IPS-15b (cell line): Measurements from ENCODE around the gene EMCN.
"Not testable (repeated sequence)": the region's sequence is repeated elsewhere in the genome, so short reads cannot be mapped to it uniquely, and the experiment has no call there.

Source experiments
- H3K27me3 ChIP-seq: one replicate; pipeline ENCODE4 v1.6.1; 2013; ENCODE audit warnings: low read length; ENCODE audit not compliant: control insufficient read depth, insufficient read depth
- H3K36me3 ChIP-seq: one replicate; pipeline ENCODE4 v1.6.1; 2013; ENCODE audit warnings: low read length; ENCODE audit not compliant: control insufficient read depth, insufficient read depth
- H3K4me1 ChIP-seq: one replicate; pipeline ENCODE4 v1.6.1; 2013; ENCODE audit warnings: mild to moderate bottlenecking, low read length; ENCODE audit not compliant: control insufficient read depth, insufficient read depth
- H3K4me3 ChIP-seq: one replicate; pipeline ENCODE4 v1.5.1; 2013; ENCODE audit warnings: low read depth, low read length
- H3K9ac ChIP-seq: one replicate; pipeline ENCODE4 v1.6.1; 2013; ENCODE audit warnings: low read depth, mild to moderate bottlenecking, low read length
- H3K9me3 ChIP-seq: one replicate; pipeline ENCODE4 v1.6.1; 2013; ENCODE audit warnings: mild to moderate bottlenecking, low read length; ENCODE audit not compliant: control insufficient read depth, insufficient read depth

EMCN gene

GRCh38 chr4:100369871-100370270, 148.0 kb downstream of the EMCN start:
- H3K9me3 ChIP-seq: no peaks in the 10 kb centered on the region
- H3K36me3 ChIP-seq: no peaks in the 10 kb centered on the region
- H3K9ac ChIP-seq: no peak overlapping the region
- no peaks in the 10 kb centered on the region for H3K27me3 ChIP-seq
- no peaks in the 10 kb centered on the region for H3K4me1 ChIP-seq
- H3K4me3 ChIP-seq: no peak overlapping the region

- Histone ChIP-seq H3K36me3 (no peaks in the 10 kb centered on the region), H3K9ac (no peak overlapping the region), H3K9me3 (no peaks in the 10 kb centered on the region), H3K4me1 (no peaks in the 10 kb centered on the region), H3K4me3 (no peak overlapping the region), H3K27me3 (no peaks in the 10 kb centered on the region)
These were observed 150.4 kb downstream of the EMCN start for GRCh38 chr4:100367451-100367850.

- H3K9me3 ChIP-seq: no peaks in the 10 kb centered on the region
- no peak overlapping the region for H3K9ac ChIP-seq
- H3K4me1 ChIP-seq: no peaks in the 10 kb centered on the region
These were observed 151.6 kb downstream of the EMCN start for GRCh38 chr4:100366213-100366612.

GRCh38 chr4:100362366-100362765, 155.5 kb downstream of the EMCN start:
- H3K9ac ChIP-seq: no peak overlapping the region
- H3K9me3 ChIP-seq: peaks cover 2% of the 10 kb centered on the region
- H3K27me3 ChIP-seq: no peaks in the 10 kb centered on the region

More at GRCh38 chr4:100366213-100366612, 151.6 kb downstream of the EMCN start:
- Histone ChIP-seq H3K36me3 (no peaks in the 10 kb centered on the region), H3K27me3 (no peaks in the 10 kb centered on the region), H3K4me3 (no peak overlapping the region)

GRCh38 chr4:100361336-100361735, 156.5 kb downstream of the EMCN start:
- H3K4me3 ChIP-seq: no peak overlapping the region
- H3K4me1 ChIP-seq: no peaks in the 10 kb centered on the region
- H3K27me3 ChIP-seq: no peaks in the 10 kb centered on the region
- peaks cover 4% of the 10 kb centered on the region for H3K9me3 ChIP-seq
- no peak overlapping the region for H3K9ac ChIP-seq
- no peaks in the 10 kb centered on the region for H3K36me3 ChIP-seq

More at GRCh38 chr4:100362366-100362765, 155.5 kb downstream of the EMCN start:
- Histone ChIP-seq H3K36me3 (no peaks in the 10 kb centered on the region), H3K4me1 (no peaks in the 10 kb centered on the region), H3K4me3 (no peak overlapping the region)

GRCh38 chr4:100360211-100360610, 157.6 kb downstream of the EMCN start:
- H3K27me3 ChIP-seq: no peaks in the 10 kb centered on the region
- no peaks in the 10 kb centered on the region for H3K36me3 ChIP-seq
- H3K4me3 ChIP-seq: no peak overlapping the region
- H3K9me3 ChIP-seq: peaks cover 4% of the 10 kb centered on the region
- H3K9ac ChIP-seq: no peak overlapping the region
- H3K4me1 ChIP-seq: no peaks in the 10 kb centered on the region

DNA sequence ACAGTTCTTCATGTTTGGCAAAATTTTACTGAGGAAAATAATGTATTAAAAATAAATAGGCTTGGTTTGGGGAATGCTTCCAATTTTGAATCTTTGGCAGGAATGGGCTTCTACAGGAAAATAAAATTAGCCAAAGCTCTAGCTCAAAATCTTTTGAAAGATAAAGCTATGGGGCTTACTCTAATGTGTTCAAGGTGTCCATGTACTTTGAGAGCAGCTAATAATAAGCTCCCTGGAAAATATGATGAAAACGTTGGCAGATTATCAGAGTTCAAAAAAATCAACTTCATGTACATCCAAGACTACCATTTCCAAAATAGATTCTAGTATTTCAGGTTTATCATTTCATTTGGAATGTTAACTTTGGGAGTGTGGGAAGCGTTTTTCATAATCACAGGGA, 158.4 kb downstream of the EMCN start:
- Histone ChIP-seq H3K9ac (no peak overlapping the region), H3K4me1 (no peaks in the 10 kb centered on the region), H3K27me3 (no peaks in the 10 kb centered on the region), H3K36me3 (no peaks in the 10 kb centered on the region), H3K4me3 (no peak overlapping the region), H3K9me3 (peaks cover 4% of the 10 kb centered on the region)

DNA sequence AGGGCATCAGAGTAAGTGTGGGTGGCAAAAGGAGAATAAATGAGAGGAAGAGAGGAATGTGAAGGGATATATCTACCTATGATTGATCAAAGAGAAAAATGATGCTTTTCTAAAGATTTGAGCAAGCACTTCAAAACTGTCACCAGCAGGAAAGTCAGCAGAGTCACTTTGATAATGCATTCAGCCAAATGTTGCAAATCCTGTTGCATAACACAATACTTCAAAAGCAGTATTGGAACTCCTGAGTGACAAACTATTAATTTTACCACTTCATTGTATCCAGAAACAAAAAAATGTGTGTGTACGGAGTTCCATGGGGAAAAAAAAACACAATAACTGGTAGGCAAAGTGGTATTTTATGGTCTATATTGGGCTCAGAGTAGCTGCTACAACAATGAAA, 160.3 kb downstream of the EMCN start:
- H3K4me3 ChIP-seq: no peak overlapping the region
- no peaks in the 10 kb centered on the region for H3K36me3 ChIP-seq
- no peaks in the 10 kb centered on the region for H3K27me3 ChIP-seq
- H3K9me3 ChIP-seq: peaks cover 4% of the 10 kb centered on the region
- no peaks in the 10 kb centered on the region for H3K4me1 ChIP-seq
- H3K9ac ChIP-seq: no peak overlapping the region

DNA sequence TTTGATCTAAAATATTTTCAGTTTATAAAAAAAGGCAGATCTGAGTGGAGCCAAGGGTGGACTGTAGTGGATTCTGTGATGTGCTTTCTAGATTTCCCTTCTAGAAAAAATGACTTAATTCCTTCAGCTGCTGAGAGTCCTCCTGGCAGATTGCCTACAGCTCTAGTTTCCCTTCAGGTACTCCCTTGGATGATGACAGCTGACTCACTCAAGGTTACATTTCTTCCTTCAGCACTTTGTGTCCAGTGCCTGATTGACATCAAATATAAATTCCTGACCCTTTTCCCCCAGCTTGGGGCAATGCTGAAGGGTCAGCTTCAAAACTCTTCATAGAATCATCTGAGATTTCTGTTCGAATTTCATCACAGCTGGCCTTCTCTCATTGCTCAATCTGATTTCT, 161.7 kb downstream of the EMCN start:
- no peaks in the 10 kb centered on the region for H3K27me3 ChIP-seq
- H3K4me3 ChIP-seq: no peak overlapping the region
- no peaks in the 10 kb centered on the region for H3K36me3 ChIP-seq
- no peaks in the 10 kb centered on the region for H3K4me1 ChIP-seq
- H3K9me3 ChIP-seq: peaks cover 4% of the 10 kb centered on the region
- H3K9ac ChIP-seq: no peak overlapping the region

DNA sequence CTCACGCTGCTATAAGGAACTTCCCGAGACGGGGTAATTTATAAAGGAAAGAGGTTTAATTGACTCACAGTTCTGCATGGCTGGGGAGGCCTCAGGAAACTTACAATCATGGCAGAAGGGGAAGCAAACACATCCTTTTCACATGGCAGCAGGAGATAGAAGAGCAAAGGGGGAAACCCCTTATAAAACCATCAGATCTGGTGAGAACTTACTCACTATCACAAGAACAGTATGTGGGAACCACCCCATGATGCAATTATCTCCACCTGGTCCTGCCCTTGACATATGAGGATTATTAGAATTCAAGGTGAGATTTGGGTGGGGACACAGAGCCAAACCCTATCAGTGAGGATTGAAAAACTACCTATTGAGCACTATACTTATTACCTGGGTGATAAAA, 165.5 kb downstream of the EMCN start:
- H3K27me3 ChIP-seq, H3K4me1 ChIP-seq, H3K9me3 ChIP-seq, H3K4me3 ChIP-seq, H3K36me3 ChIP-seq, H3K9ac ChIP-seq: not testable (repeated sequence)

- no peaks in the 10 kb centered on the region for H3K27me3 ChIP-seq
- no peaks in the 10 kb centered on the region for H3K36me3 ChIP-seq
- no peak overlapping the region for H3K4me3 ChIP-seq
- no peaks in the 10 kb centered on the region for H3K4me1 ChIP-seq
- no peak overlapping the region for H3K9ac ChIP-seq
- H3K9me3 ChIP-seq: no peaks in the 10 kb centered on the region
These were observed 169.3 kb downstream of the EMCN start for GRCh38 chr4:100348473-100348872.

- Histone ChIP-seq H3K36me3 (no peaks in the 10 kb centered on the region), H3K4me3 (no peak overlapping the region), H3K27me3 (no peaks in the 10 kb centered on the region), H3K4me1 (no peaks in the 10 kb centered on the region), H3K9ac (no peak overlapping the region), H3K9me3 (no peaks in the 10 kb centered on the region)
These were observed 170.6 kb downstream of the EMCN start for GRCh38 chr4:100347241-100347640.

- no peaks in the 10 kb centered on the region for H3K9me3 ChIP-seq
- no peak overlapping the region for H3K4me3 ChIP-seq
- H3K27me3 ChIP-seq: no peaks in the 10 kb centered on the region
- H3K4me1 ChIP-seq: no peaks in the 10 kb centered on the region
- H3K9ac ChIP-seq: no peak overlapping the region
- no peaks in the 10 kb centered on the region for H3K36me3 ChIP-seq
These were observed 172.2 kb downstream of the EMCN start for GRCh38 chr4:100345585-100345984.
